NCI-H2029 (cell line): Measurements from ENCODE around the gene SH3RF2.
"Not testable (repeated sequence)": the region's sequence is repeated elsewhere in the genome, so short reads cannot be mapped to it uniquely, and the experiment has no call there.

Experiments used
- DNase-seq: peaks from one replicate; lab custom pipeline; 2025; lab: John Stamatoyannopoulos, UW

The SH3RF2 gene

DNA sequence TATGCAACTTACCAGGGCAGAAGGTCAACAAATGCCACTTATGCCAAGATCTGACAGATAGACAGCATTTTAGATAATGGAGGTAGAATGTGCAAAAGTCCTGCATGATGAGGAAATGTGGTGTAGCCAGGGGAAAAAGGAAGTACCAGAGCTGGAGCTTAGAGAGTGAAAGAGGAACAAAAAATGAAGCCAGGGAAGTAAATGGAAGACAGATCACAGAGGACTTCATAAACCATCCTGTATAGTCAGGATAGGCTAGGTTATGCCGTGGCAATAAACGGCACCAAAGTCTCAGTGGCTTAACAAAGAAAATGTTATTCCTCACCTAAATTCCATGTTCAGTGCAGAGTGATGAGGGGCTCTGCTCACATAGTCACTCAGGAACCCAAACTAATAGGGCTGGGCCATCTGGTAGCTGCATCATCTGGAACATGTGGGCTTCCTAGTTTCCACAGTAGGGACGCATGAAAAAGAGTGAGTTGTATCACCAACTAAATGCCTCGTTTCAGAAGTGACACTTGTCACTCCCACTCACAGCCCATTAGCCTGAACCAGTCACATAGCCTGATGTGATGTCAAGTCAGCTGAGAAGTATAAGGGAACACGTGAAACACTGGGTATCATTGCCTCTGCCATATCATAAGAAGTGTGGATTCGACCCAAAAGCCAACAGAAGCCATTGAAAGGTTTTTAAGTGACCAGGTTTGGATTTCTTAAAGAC, 70.3 kb downstream of the SH3RF2 start:
- no peak for DNase-seq

DNA sequence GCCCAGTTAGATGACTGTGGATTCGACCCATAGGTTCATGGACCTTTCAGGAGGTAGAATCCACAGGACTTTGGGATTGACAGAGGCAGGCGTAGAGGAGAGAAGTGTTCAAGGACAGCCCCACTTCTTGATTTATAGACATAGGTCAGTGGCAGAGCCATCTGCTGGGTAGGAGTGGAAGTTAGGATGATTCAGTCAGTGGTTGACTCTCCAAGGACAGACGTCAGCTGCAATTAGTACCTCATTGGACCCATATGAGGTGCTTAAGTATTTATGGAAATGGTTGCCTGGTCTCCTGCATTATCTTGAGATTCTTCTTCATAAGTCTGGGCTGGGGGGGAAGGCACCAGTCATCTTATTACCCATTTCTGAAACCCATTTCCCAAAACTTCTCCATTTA, 70.9 kb downstream of the SH3RF2 start:
- no peak for DNase-seq

DNA sequence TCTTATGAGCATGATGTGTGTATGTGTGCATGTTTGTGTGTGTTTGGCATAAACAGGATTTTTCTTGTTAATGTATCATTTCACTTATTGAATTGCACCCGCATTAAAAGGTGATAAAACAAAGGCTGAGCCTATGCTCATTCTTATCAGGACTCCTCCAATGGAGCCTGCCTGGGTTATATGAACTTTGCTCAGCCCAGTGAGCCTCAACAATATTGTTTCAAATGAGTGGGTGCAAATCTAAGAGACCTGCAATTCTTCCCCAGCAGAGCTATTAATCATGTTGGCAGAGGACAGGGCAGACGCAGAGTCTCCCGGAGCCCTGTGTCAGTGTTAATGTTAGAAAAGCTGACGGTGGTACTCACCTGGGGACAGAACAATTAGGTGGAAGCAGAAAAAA, 71.6 kb downstream of the SH3RF2 start:
- DNase-seq, result no peak

GRCh38 chr5:146009020-146009419, 72.6 kb downstream of the SH3RF2 start:
- DNase-seq, result no peak

DNA sequence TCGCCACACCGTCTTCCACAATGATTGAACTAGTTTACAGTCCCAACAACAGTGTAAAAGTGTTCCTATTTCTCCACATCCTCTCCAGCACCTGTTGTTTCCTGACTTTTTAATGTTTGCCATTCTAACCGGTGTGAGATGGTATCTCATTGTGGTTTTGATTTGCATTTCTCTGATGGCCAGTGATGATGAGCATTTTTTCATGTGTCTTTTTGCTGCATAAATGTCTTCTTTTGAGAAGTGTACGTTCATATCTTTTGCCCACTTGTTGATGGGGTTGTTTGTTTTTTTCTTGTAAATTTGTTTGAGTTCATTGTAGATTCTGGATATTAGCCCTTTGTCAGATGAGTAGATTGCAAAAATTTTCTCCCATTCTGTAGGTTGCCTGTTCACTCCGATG, 74.1 kb downstream of the SH3RF2 start:
- DNase-seq, result not testable (repeated sequence)

- no peak for DNase-seq
Measured at GRCh38 chr5:146013761-146014160, 77.4 kb downstream of the SH3RF2 start.

DNA sequence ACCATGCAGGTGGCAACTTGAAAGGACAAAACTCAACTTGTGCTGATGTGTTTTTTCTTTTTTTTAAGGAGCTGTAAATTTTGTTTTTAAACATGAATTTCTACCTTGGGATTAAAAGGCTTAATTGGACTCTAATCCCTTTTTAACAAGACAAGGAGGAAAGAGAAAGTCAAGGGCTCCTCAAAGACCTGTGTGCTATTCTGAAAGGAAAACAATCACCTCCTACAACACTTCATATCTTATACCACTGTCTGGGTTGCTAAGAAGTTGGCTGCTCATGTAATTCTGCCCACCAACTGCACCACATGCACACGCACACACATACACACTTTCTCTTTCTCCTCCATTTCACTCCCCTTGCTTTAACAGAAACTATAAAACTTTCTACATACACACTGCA, 78.6 kb downstream of the SH3RF2 start:
- DNase-seq, result no peak

DNA sequence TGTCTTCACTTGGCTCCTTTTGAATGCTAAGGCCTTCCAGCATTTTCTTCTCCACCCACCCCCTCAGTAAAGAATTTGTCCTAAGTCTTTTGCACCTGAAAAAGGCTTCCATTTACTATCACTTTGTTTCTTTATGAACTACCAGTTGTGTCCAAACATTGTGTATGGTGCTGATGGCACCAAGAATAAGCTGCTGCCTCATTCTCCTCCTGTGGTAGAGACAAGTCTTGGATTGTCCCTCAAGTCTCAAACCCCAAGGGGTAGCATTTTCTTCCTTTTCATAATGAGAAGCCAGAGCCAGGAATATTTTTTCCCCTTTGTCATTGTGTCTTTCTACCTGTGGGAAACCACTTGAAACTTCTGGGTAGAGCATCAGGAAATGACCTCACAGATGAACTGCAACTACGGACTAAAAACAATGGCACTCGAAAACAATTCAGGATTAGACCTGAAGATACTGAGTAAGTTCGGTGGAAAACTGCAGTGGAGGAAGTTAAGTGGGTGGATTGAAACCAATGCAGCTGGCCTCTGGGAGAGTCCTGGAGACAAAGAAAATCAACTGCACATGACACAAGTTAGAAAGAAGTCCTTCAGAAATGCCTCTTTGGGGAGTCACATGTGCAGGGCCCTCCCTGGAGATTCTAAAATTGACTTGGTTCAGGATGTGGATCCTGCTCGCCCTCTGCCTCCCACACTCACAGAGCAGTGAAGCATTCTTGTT, 80.5 kb downstream of the SH3RF2 start:
- no peak for DNase-seq

DNA sequence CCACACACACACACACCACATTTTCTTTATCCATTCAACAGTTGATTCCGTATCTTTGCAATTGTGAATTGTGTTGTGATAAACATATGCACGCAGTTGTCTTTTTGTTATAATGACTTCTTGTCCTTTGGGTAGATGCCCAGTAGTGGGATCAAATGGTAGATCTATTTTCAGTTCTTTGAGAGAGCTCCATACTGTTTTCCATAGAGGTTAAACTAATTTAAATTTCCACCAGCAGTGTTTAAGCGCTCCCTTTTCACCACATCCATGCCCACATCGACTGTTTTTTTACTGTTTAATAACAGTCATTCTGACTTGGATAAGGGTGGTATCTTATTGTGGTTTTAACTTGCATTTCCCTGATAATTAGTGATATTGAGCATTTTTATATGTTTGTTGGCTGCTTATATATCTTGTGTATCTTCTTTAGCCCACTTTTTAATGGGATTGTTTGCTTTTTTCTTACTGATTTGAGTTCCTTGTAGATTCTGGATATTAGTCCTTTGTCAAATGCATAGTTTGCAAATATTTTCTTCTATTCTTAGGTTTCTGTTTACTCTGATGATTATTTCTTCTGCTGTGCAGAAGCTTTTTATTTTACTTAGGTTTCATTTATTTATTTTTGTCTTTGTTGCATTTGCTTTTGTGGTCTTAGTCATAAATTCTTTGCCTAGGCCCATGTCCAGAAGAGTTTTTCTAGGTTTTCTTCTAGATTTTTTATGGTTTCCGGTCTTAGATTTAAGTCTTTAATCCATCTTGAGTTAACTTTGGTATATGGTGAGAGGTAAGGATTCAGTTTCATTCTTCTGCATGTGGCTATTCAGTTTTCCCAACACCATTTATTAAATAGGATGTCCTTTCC, 82.4 kb downstream of the SH3RF2 start:
- no peak for DNase-seq

DNA sequence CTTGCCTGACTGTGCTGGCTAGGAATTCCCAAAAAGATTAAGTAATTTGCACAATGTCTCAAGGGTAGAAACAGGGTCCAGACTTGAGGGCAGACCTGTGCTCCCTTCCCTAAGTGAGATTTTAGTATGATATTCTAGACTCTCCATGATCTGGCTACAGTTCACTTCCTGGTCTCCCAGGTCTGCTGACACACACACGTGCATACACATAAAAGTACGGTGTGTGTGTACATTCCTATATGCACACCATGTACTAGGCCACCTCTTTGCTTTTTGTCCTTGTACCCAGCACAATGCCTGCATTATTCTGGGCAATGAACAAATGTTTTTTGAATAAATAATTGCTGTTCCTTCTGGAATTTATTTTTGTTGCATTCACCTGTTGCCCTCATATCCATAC, 83.7 kb downstream of the SH3RF2 start:
- no peak for DNase-seq

DNA sequence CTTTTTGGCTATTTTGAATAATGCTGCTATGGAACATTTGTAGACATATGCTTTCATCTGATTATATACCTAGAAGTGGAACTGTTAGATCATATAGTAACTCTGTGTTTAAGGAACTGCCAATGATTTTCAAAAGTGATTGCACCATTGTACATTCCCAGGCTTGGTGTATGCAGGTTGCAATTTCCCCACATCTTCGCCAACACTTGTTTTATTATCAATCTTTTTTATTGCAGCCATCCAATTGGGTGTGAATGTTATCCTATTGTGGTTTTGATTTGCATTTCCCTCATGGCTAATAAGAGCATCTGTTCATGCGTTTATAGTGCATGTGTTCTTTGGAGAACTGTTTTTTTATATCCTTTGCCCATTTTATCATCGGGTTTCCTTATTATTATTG, 87.7 kb downstream of the SH3RF2 start:
- no peak for DNase-seq

- no peak for DNase-seq
Measured at GRCh38 chr5:146025114-146025680, 88.8 kb downstream of the SH3RF2 start.

DNA sequence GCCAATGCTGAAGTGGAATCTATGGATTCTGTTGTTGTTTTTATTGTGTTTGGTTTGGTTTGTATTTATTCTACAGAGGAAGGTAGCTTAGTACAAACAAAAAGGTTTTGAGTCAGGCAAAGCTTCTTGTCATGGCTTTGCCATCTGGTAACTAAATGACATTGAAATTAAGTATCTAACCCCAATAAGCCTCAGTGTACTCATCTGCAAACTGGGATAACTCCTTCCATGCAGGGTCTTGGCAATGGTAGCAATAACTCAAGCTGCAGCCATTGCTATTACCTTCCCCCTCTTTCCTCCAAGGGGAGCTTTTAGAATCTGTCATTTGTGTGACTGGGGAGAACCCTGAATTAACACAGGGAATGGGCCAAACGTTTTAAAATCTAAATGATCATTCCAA, 89.3 kb downstream of the SH3RF2 start:
- DNase-seq, result no peak

GRCh38 chr5:146026307-146027010, 90.1 kb downstream of the SH3RF2 start:
- DNase-seq, result no peak

- DNase-seq, result no peak
Measured at GRCh38 chr5:146027751-146028150, 91.4 kb downstream of the SH3RF2 start.

DNA sequence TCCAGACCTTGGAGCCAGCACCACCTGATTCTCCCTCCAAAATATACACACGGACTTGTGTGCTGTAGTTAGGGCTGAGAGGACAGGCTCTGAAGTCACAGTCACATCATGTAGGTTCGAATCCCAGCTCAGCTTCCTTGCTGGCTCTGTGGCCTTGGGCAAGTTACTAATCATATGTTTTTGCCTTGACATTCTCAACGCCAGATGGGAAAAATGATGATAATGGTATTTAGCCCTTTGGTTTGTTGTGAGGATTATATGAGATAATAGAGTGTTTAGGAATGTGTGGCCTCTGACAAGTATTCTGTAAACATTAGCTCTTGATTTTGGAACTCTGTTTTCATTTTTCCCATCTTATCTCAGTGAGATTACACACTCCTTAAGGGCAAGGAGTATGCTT, 96.5 kb downstream of the SH3RF2 start:
- DNase-seq, result no peak

- DNase-seq, result no peak
Measured at GRCh38 chr5:146034127-146034526, 97.7 kb downstream of the SH3RF2 start.

DNA sequence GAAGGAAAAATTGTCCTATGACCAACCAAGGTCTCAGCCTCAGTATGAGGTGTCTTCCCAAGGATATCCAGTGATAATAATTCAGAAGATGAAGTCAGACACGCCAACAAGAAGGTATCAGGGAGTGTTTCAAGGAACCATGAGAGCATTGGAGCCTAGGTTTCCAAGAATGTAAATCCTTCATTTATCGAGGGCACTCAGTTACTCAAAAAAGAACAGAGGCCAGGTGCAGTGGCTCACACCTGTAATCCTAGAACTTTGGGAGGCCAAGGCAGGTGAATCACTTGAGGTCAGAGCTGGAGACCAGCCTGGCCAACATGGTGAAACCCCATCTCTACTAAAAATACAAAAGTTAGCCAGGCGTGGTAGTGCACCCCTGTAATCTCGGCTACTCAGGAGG, 98.2 kb downstream of the SH3RF2 start:
- no peak for DNase-seq

GRCh38 chr5:146039420-146039819, 103.0 kb downstream of the SH3RF2 start:
- DNase-seq, result no peak

GRCh38 chr5:146040527-146040926, 104.1 kb downstream of the SH3RF2 start:
- DNase-seq, result no peak

GRCh38 chr5:146041180-146041789, 104.9 kb downstream of the SH3RF2 start:
- DNase-seq, result no peak
